SU-DHL-6 (cell line): ENCODE measurements around the gene PRSS27.

ENCODE experiments used
- CTCF ChIP-seq: fragments of 200-600 bp; sonication (generic); IDR thresholded peaks from one replicate; pipeline ENCODE4 v1.5.1; 2017; ENCODE audit warnings: antibody characterized with exemption, mild to moderate bottlenecking, low read length, moderate library complexity; ENCODE audit not compliant: insufficient read depth, poor library complexity, severe bottlenecking
- EZH2phosphoT487 ChIP-seq: fragments of 200-600 bp; sonication (generic), shearing (Covaris generic); conservative IDR thresholded peaks from 2 replicates; pipeline ENCODE4 v1.6.1; 2018; ENCODE audit warnings: mild to moderate bottlenecking, antibody characterized with exemption, low read length, moderate library complexity, mixed read lengths

GRCh38 chr16:2764718-2765117, 44.7 kb upstream of the PRSS27 start:
- no peak for TF ChIP-seq EZH2phosphoT487
- TF ChIP-seq CTCF: no peak
